Measurements from ENCODE around the gene PIGB.

GRCh38 chr15:55327387-55327786 is 8.4 kb downstream of the PIGB start:
- TF ChIP-seq CTCF (IDR thresholded peaks at IDR 0.05), result no peak
- no peak for TF ChIP-seq POLR2A (IDR thresholded peaks at IDR 0.05)

All from lower leg skin (tissue), 3 donors.